HEK293 (cell line): ENCODE data around the gene SAPCD1.
A peak's percentile ranks its signal among the peaks of the same experiment; 100 is the strongest.

Experiments
- CTCF ChIA-PET: fragments of 350-600 bp; formaldehyde crosslinking; extraction: SDS; loops from one replicate; lab custom pipeline; 2021; ENCODE audit warnings: antibody characterized with exemption; lab: Yijun Ruan, JAX
- POLR2A ChIA-PET: fragments of 300-600 bp; formaldehyde crosslinking; extraction: SDS; loops from one replicate; lab custom pipeline; 2020; ENCODE audit warnings: antibody characterized with exemption, inconsistent platforms; lab: Yijun Ruan, JAX
- H3K27ac ChIP-seq: fragments of 200-500 bp; sonication (Bioruptor generic); 2 replicates; pipeline ENCODE4 v1.5.1; 2014; ENCODE audit warnings: low read depth, low read length, control low read depth, inconsistent platforms; ENCODE audit errors: extremely low read depth
- H3K36me3 ChIP-seq, 2 experiments: fragments of 200-500 bp in 1 of 2; sonication (Bioruptor generic) in 1 of 2; 1 replicate in 1 of 2; 2 replicates in 1 of 2; pipeline ENCODE4 v1.5.1; 2014 to 2017; ENCODE audit warnings: inconsistent platforms in 2 of 2, low read length in 2 of 2; ENCODE audit not compliant: control insufficient read depth in 2 of 2, insufficient read depth in 1 of 2
- H3K4me1 ChIP-seq: fragments of 200-500 bp; sonication (Bioruptor generic); 2 replicates; pipeline ENCODE4 v1.5.1; 2014; ENCODE audit warnings: mild to moderate bottlenecking, low read length, inconsistent platforms; ENCODE audit not compliant: control insufficient read depth, insufficient read depth
- H3K4me3 ChIP-seq: 2 replicates; pipeline ENCODE4 v1.5.1; 2011; ENCODE audit warnings: low read depth, mild to moderate bottlenecking, control low read depth, low read length, moderate library complexity
- H3K9me3 ChIP-seq: fragments of 200-500 bp; sonication (Bioruptor generic); 2 replicates; pipeline ENCODE4 v1.5.1; 2014; ENCODE audit warnings: low read depth, low read length, inconsistent platforms; ENCODE audit not compliant: control insufficient read depth, insufficient read depth
- HOXA7 ChIP-seq: sonication (generic); formaldehyde crosslinking; IDR thresholded peaks from 2 replicates; pipeline ENCODE4 v1.8.1; 2022; ENCODE audit warnings: missing genetic modification reagents, borderline replicate concordance
- HOXC10 ChIP-seq: sonication (generic); formaldehyde crosslinking; IDR thresholded peaks from 2 replicates; pipeline ENCODE4 v1.8.1; 2023; ENCODE audit warnings: mild to moderate bottlenecking, missing genetic modification reagents
- KLF7 ChIP-seq: fragments of 450-650 bp; formaldehyde crosslinking; IDR thresholded peaks from 2 replicates; pipeline ENCODE4 v1.5.1; 2016; ENCODE audit warnings: missing biosample characterization, missing genetic modification characterization, borderline replicate concordance
- MZF1 ChIP-seq: fragments of 450-650 bp; formaldehyde crosslinking; IDR thresholded peaks from 2 replicates; pipeline ENCODE4 v1.5.1; 2017; ENCODE audit warnings: missing biosample characterization, missing genetic modification characterization, borderline replicate concordance
- PRDM1 ChIP-seq: fragments of 450-650 bp; formaldehyde crosslinking; IDR thresholded peaks from 2 replicates; pipeline ENCODE4; 2016; ENCODE audit warnings: missing biosample characterization, missing genetic modification characterization
- SP2 ChIP-seq: fragments of 450-650 bp; formaldehyde crosslinking; IDR thresholded peaks from 2 replicates; pipeline ENCODE4 v1.5.1; 2016; ENCODE audit warnings: missing biosample characterization, missing genetic modification characterization
- SP7 ChIP-seq: fragments of 450-650 bp; formaldehyde crosslinking; IDR thresholded peaks from 2 replicates; pipeline ENCODE4 v1.5.1; 2016; ENCODE audit warnings: missing biosample characterization, missing genetic modification characterization
- WT1 ChIP-seq: fragments of 450-650 bp; formaldehyde crosslinking; IDR thresholded peaks from 2 replicates; pipeline ENCODE4 v1.5.1; 2016; ENCODE audit warnings: missing biosample characterization, missing genetic modification characterization
- ZBTB10 ChIP-seq: fragments of 450-650 bp; formaldehyde crosslinking; IDR thresholded peaks from 2 replicates; pipeline ENCODE4 v1.5.1; 2016; ENCODE audit warnings: missing biosample characterization, missing genetic modification characterization
- ZBTB17 ChIP-seq: fragments of 450-650 bp; formaldehyde crosslinking; IDR thresholded peaks from 2 replicates; pipeline ENCODE4 v1.5.1; 2016; ENCODE audit warnings: missing biosample characterization, missing genetic modification characterization
- ZBTB48 ChIP-seq: fragments of 450-650 bp; formaldehyde crosslinking; IDR thresholded peaks from 2 replicates; pipeline ENCODE4 v1.5.1; 2016; ENCODE audit warnings: missing biosample characterization, missing genetic modification characterization
- ZBTB7A ChIP-seq: fragments of 450-650 bp; formaldehyde crosslinking; IDR thresholded peaks from 2 replicates; pipeline ENCODE4 v1.5.1; 2016; ENCODE audit warnings: low read depth, missing biosample characterization, missing genetic modification characterization
- ZBTB8A ChIP-seq: fragments of 450-650 bp; formaldehyde crosslinking; IDR thresholded peaks from 2 replicates; pipeline ENCODE4 v1.5.1; 2016; ENCODE audit warnings: missing biosample characterization, missing genetic modification characterization
- ZEB2 ChIP-seq: fragments of 450-650 bp; formaldehyde crosslinking; IDR thresholded peaks from 2 replicates; pipeline ENCODE4 v1.5.1; 2016; ENCODE audit warnings: missing biosample characterization, missing genetic modification characterization
- ZNF138 ChIP-seq: fragments of 450-650 bp; formaldehyde crosslinking; IDR thresholded peaks from 2 replicates; pipeline ENCODE4 v1.5.1; 2016; ENCODE audit warnings: missing biosample characterization, missing genetic modification characterization, borderline replicate concordance
- ZNF184 ChIP-seq: fragments of 450-650 bp; IDR thresholded peaks from 2 replicates; pipeline ENCODE4 v1.5.1; 2018; ENCODE audit warnings: missing biosample characterization, mild to moderate bottlenecking, missing genetic modification characterization
- ZNF266 ChIP-seq: fragments of 450-650 bp; formaldehyde crosslinking; IDR thresholded peaks from 2 replicates; pipeline ENCODE4 v1.5.1; 2016; ENCODE audit warnings: missing biosample characterization, missing genetic modification characterization, low read depth
- ZNF335 ChIP-seq: fragments of 450-650 bp; formaldehyde crosslinking; conservative IDR thresholded peaks from 2 replicates; pipeline ENCODE4 v1.5.1; 2016; ENCODE audit warnings: missing biosample characterization, missing genetic modification characterization
- ZNF366 ChIP-seq: fragments of 450-650 bp; formaldehyde crosslinking; conservative IDR thresholded peaks from 2 replicates; pipeline ENCODE4 v1.5.1; 2016; ENCODE audit warnings: missing biosample characterization, missing genetic modification characterization
- ZNF394 ChIP-seq: fragments of 450-650 bp; formaldehyde crosslinking; IDR thresholded peaks from 2 replicates; pipeline ENCODE4 v1.5.1; 2016; ENCODE audit warnings: missing biosample characterization, missing genetic modification characterization, mild to moderate bottlenecking, moderate library complexity, borderline replicate concordance
- ZNF423 ChIP-seq: fragments of 450-650 bp; formaldehyde crosslinking; IDR thresholded peaks from 2 replicates; pipeline ENCODE4 v1.5.1; 2016; ENCODE audit warnings: missing biosample characterization, missing genetic modification characterization
- ZNF548 ChIP-seq: fragments of 450-650 bp; formaldehyde crosslinking; IDR thresholded peaks from 2 replicates; pipeline ENCODE4 v1.5.1; 2016; ENCODE audit warnings: missing biosample characterization, missing genetic modification characterization
- ZNF626 ChIP-seq: fragments of 450-650 bp; sonication (Bioruptor Pico); formaldehyde crosslinking; IDR thresholded peaks from 2 replicates; pipeline ENCODE4 v1.5.1; 2018; ENCODE audit warnings: missing biosample characterization, missing genetic modification characterization, inconsistent platforms
- ZNF664 ChIP-seq: fragments of 450-650 bp; formaldehyde crosslinking; IDR thresholded peaks from 2 replicates; pipeline ENCODE4 v1.5.1; 2016; ENCODE audit warnings: missing biosample characterization, missing genetic modification characterization
- ZSCAN5A ChIP-seq: fragments of 450-650 bp; formaldehyde crosslinking; IDR thresholded peaks from 2 replicates; pipeline ENCODE4 v1.5.1; 2016; ENCODE audit warnings: missing biosample characterization, missing genetic modification characterization
- TF ChIP-seq, protein P1 (sequence below): sonication (generic); formaldehyde crosslinking; IDR thresholded peaks from 2 replicates; pipeline ENCODE4 v1.8.1; 2022; ENCODE audit warnings: mild to moderate bottlenecking, moderate library complexity, missing genetic modification reagents
- TF ChIP-seq, protein P2 (sequence below): fragments of 450-650 bp; formaldehyde crosslinking; IDR thresholded peaks from 2 replicates; pipeline ENCODE4 v1.5.1; 2017; ENCODE audit warnings: missing biosample characterization, missing genetic modification characterization

Gene SAPCD1

GRCh38 chr6:31736021-31736767 is 26.3 kb upstream of the SAPCD1 start, which contains the start of gene CLIC1 (continued):
- TF ChIP-seq SP7 (tag by site-specific recombination) (peak; percentile 55; the same call in 1 of the 2 replicates), ZBTB10 (tag by site-specific recombination) (peak; percentile 77), ZBTB8A (peak; percentile 34; the same call in 1 of the 2 replicates), ZNF335 (peak; percentile 48; the same call in 1 of the 2 replicates), SP2 (tag by site-specific recombination) (peak; percentile 96), ZNF423 (0 out of 2 replicates have a peak, but pooled peaks have one; percentile 23), ZBTB17 (tag by site-specific recombination) (peak; percentile 94), WT1 (tag by site-specific recombination) (peak; percentile 85), ZEB2 (tag by site-specific recombination) (peak; percentile 47), ZSCAN5A (peak; percentile 76; the same call in 1 of the 2 replicates), ZNF366 (tag by site-specific recombination) (peak; percentile 56), MZF1 (tag by site-specific recombination) (peak; percentile 81), ZNF394 (tag by site-specific recombination) (peak; percentile 61; the same call in 1 of the 2 replicates)
- TF ChIP-seq, protein P1, sequence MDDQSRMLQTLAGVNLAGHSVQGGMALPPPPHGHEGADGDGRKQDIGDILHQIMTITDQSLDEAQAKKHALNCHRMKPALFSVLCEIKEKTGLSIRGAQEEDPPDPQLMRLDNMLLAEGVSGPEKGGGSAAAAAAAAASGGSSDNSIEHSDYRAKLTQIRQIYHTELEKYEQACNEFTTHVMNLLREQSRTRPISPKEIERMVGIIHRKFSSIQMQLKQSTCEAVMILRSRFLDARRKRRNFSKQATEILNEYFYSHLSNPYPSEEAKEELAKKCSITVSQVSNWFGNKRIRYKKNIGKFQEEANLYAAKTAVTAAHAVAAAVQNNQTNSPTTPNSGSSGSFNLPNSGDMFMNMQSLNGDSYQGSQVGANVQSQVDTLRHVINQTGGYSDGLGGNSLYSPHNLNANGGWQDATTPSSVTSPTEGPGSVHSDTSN (CRISPR knock-in tag), result 0 out of 2 replicates have a peak, but pooled peaks have one; percentile 67
- TF ChIP-seq, protein P2, sequence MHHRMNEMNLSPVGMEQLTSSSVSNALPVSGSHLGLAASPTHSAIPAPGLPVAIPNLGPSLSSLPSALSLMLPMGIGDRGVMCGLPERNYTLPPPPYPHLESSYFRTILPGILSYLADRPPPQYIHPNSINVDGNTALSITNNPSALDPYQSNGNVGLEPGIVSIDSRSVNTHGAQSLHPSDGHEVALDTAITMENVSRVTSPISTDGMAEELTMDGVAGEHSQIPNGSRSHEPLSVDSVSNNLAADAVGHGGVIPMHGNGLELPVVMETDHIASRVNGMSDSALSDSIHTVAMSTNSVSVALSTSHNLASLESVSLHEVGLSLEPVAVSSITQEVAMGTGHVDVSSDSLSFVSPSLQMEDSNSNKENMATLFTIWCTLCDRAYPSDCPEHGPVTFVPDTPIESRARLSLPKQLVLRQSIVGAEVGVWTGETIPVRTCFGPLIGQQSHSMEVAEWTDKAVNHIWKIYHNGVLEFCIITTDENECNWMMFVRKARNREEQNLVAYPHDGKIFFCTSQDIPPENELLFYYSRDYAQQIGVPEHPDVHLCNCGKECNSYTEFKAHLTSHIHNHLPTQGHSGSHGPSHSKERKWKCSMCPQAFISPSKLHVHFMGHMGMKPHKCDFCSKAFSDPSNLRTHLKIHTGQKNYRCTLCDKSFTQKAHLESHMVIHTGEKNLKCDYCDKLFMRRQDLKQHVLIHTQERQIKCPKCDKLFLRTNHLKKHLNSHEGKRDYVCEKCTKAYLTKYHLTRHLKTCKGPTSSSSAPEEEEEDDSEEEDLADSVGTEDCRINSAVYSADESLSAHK, result peak; percentile 72; the same call in 1 of the 2 replicates
- TF ChIP-seq, all 188 proteins: peak for 44

DNA sequence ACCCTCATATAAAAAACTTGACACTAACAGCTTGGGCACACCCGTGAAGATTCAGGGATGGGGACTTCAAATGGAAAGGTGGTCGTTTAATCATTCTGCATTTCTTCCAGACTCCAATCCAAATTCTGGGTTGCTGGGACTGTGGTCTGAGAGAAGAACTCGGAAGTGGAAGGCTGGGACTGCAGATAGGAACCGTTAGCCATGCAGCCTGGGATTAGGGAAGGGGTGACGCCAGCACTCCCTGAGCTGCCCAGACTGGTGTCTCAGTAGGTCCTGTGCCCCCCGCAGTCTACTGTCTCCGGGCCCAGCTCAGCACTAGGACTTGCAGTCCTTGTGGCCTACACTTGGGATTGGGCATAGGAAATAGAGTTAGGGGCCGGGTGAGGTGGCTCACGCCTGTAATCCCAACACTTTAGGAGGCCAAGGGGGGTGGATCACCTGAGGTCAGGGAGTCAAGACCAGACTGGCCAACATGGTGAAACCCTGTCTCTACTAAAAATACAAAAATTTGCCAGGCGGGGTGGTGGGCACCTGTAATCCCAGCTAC is 25.6 kb upstream of the SAPCD1 start:
- H3K27ac ChIP-seq, result peak overlapping the region; percentile 52; the same call in 1 of the 2 replicates
- POLR2A ChIA-PET, result interaction anchor here (0.5 to 6.8 kb wide), 19 partner anchors 8 to 234 kb away, joined by 3 to 102 read pairs (median 6); partner anchors contain the start of genes ABHD16A, BAG6, DDAH2 and HSPA1A

More for the DNA sequence above, 25.6 kb upstream of the SAPCD1 start:
- peaks cover 35% of the 10 kb centered on the region for H3K4me1 ChIP-seq
- CTCF ChIA-PET, result interaction anchor here (0.6 to 2.7 kb wide), 9 partner anchors 9 to 126 kb away, joined by 3 to 24 read pairs (median 5); partner anchors contain the start of genes HSPA1A, HSPA1B and HSPA1L
- peak overlapping the region; percentile 64 for H3K4me3 ChIP-seq
- no peaks in the 10 kb centered on the region for H3K9me3 ChIP-seq
- peaks cover 10 to 36% of the 10 kb centered on the region in 2 experiments; a peak in 2 of 3 replicates for H3K36me3 ChIP-seq
- TF ChIP-seq HOXC10 (CRISPR knock-in tag) (no peak), KLF7 (tag by site-specific recombination) (no peak), HOXA7 (CRISPR knock-in tag) (no peak), ZNF664 (tag by site-specific recombination) (no peak), ZBTB48 (tag by site-specific recombination) (peak; percentile 64), ZNF548 (tag by site-specific recombination) (0 out of 2 replicates have a peak, but pooled peaks have one; percentile 10), ZNF626 (tag by site-specific recombination) (no peak), ZNF138 (tag by site-specific recombination) (no peak), ZBTB7A (tag by site-specific recombination) (0 out of 2 replicates have a peak, but pooled peaks have one; percentile 11), PRDM1 (tag by site-specific recombination) (no peak), WT1 (tag by site-specific recombination) (0 out of 2 replicates have a peak, but pooled peaks have one; percentile 6), ZNF266 (tag by site-specific recombination) (no peak), ZNF184 (tag by site-specific recombination) (no peak)
